GM18868 (cell line): ENCODE data around the gene NGDN.

Experiments
- ATAC-seq: cut with Tn5 transposase; IDR thresholded peaks from one replicate; pipeline ENCODE4 v1.9.1; 2021; ENCODE audit warnings: mild to moderate bottlenecking, moderate library complexity; ENCODE audit not compliant: unreplicated experiment

NGDN gene

GRCh38 chr14:23520899-23521533 lies 51.5 kb downstream of the NGDN start:
- ATAC-seq, result no peak

- no peak for ATAC-seq
Observed at GRCh38 chr14:23521785-23522640, 52.5 kb downstream of the NGDN start.

DNA sequence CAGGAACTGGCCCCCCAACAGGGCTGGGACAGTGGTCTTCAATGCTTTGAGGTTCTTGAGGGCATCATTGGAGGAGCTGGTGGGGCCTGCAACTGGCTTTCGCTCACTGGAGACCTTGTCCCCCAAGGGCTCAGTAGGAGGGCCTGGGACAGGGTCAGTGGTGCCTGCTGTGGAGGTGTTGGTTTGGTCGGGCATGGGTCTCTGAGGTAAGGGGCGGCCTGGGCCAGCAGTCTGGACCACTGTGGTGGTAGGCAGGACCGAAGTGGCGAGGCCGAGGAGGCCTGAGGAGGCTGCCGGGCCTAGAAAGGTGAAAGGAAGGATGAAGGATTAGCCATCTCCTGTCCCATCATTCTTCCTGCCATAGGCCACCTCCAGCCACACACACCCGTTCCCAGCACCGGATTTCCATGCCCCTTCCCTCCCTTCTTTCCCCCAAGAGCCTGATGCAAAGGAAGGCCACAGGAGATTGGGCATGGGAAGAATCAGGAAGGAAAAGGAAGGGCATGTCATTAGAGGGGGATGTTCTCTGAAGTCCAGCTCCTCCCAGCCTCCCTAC lies 53.2 kb downstream of the NGDN start:
- no peak for ATAC-seq

GRCh38 chr14:23523229-23524016 lies 53.9 kb downstream of the NGDN start:
- ATAC-seq, result no peak

- ATAC-seq, result no peak
Observed at GRCh38 chr14:23524954-23525353, 55.5 kb downstream of the NGDN start.

DNA sequence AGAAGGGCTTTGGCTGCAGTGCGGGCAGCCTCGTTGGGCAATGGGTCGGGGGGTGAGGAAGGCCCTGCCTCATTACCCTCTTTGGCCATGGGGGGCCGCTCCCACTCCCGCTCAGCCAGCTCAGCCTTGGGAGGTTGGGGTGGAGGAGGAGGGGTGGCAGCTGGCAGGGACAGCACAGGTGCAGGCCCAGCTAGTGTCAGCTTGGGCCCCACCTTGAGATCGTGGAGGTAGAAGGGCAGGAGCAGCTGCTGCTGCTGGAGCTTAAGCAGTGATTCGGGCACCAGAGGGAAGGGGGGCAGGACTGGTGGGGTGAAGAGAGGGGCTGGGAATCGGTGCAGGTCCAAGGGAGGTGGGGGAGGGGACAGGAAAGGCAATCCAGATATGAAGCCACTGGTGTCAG lies 56.1 kb downstream of the NGDN start:
- no peak for ATAC-seq
